Prostate gland (tissue), 1 donor: ENCODE measurements around the gene FBXL7.

ENCODE experiments used
- POLR2A ChIP-seq: fragments of 450-650 bp; IDR thresholded peaks from one replicate; pipeline ENCODE4 v1.6.1; 2016; ENCODE audit warnings: antibody characterized with exemption, mild to moderate bottlenecking
- POLR2AphosphoS5 ChIP-seq: sonication (generic); formaldehyde crosslinking; IDR thresholded peaks from one replicate; pipeline ENCODE4 v1.6.1; 2017; ENCODE audit warnings: antibody characterized with exemption

- no peak for TF ChIP-seq POLR2AphosphoS5
- TF ChIP-seq POLR2A: no peak
Observed at GRCh38 chr5:15554542-15554941, 54.6 kb downstream of the FBXL7 start.
